HepG2 (cell line): ENCODE measurements around the gene GNPNAT1. TPM values are rescaled to one million over a fixed set of nuclear protein-coding genes. Genes with fewer than 3 reads are reported as not detected.

ENCODE experiments used
- ATAC-seq: fragments of 200-7000 bp; cut with Tn5 transposase; 3 replicates; pipeline ENCODE4 v1.9.1; 2020; ENCODE audit warnings: mild to moderate bottlenecking, moderate library complexity
- BruUV-seq: library from RNA; stranded (reverse); fragments of 400-500 nt; replicated peaks from 2 replicates; lab custom pipeline; 2021; lab: Mats Ljungman, UMichigan
- CTCF ChIA-PET: fragments of 300-600 bp; formaldehyde crosslinking; extraction: SDS; loops from one replicate; lab custom pipeline; 2021; ENCODE audit warnings: low total read pairs, inconsistent platforms, low intra/inter-chr PET ratio; lab: Yijun Ruan, JAX
- POLR2A ChIA-PET: fragments of 350-600 bp; sonication (Branson Sonifier 250); formaldehyde crosslinking; loops from one replicate; lab custom pipeline; 2020; ENCODE audit warnings: antibody characterized with exemption, inconsistent platforms; lab: Yijun Ruan, JAX
- DNase-seq: peaks from one replicate; pipeline ENCODE4 v3.0.0-alpha.2; 2015; ENCODE audit warnings: low spot score
- FAIRE-seq: peaks from 3 replicates; lab custom pipeline; 2011; peaks lifted over from hg19 to GRCh38; lab: Jason Lieb, UNC
- H2AFZ ChIP-seq: one replicate; pipeline ENCODE4 v1.6.1; 2011; ENCODE audit warnings: low read length, inconsistent platforms
- H3K27ac ChIP-seq: fragments of 300-600 bp; 3 replicates; pipeline ENCODE4 v1.8.0; 2011; ENCODE audit warnings: mixed run types, mild to moderate bottlenecking, mixed read lengths, low read length, inconsistent platforms; ENCODE audit not compliant: insufficient read depth; ENCODE audit errors: extremely low read length
- H3K27me3 ChIP-seq, 2 experiments: fragments of 200-600 bp in 1 of 2; 2 replicates in 1 of 2; 3 replicates in 1 of 2; pipeline versions ENCODE4 v1.6.0 to v1.8.0; 2011; ENCODE audit warnings: low read length in 2 of 2, mild to moderate bottlenecking in 2 of 2, moderate library complexity in 2 of 2, inconsistent platforms in 1 of 2; ENCODE audit not compliant: insufficient read depth in 2 of 2, control insufficient read depth in 1 of 2
- H3K36me3 ChIP-seq, 2 experiments: fragments of 200-600 bp in 1 of 2; replicated peaks in 1 of 2; 2 replicates in 1 of 2; 3 replicates in 1 of 2; pipeline versions ENCODE4 v1.5.1 to v1.8.0; 2011; ENCODE audit warnings: low read length in 2 of 2, inconsistent platforms in 1 of 2; ENCODE audit not compliant: insufficient read depth in 2 of 2, control insufficient read depth in 1 of 2
- H3K4me1 ChIP-seq: 2 replicates; pipeline ENCODE4 v1.5.1; 2012; ENCODE audit warnings: low read length, inconsistent platforms; ENCODE audit not compliant: insufficient read depth
- H3K4me2 ChIP-seq: 2 replicates; pipeline ENCODE4 v1.6.0; 2011; ENCODE audit warnings: low read depth, low read length, inconsistent platforms
- H3K4me3 ChIP-seq, 3 experiments: fragments of 200-600 bp in 1 of 3; sonication (generic), shearing (Covaris generic) in 1 of 3; replicated peaks in 1 of 3; 2 replicates each; pipeline ENCODE4 v1.5.1; 2011 to 2016; ENCODE audit warnings: low read length in 3 of 3, inconsistent platforms in 2 of 3, low read depth in 2 of 3, mild to moderate bottlenecking in 2 of 3, control low read depth in 1 of 3, mixed read lengths in 1 of 3; ENCODE audit not compliant: insufficient read depth in 1 of 3
- H3K79me2 ChIP-seq: one replicate; pipeline ENCODE4 v1.6.1; 2011; ENCODE audit warnings: low read length, inconsistent platforms; ENCODE audit not compliant: insufficient read depth
- H3K9ac ChIP-seq: 2 replicates; pipeline ENCODE4 v1.6.0; 2011; ENCODE audit warnings: mild to moderate bottlenecking, low read depth, low read length, inconsistent platforms; ENCODE audit not compliant: insufficient read depth
- H3K9me3 ChIP-seq: 2 replicates; pipeline ENCODE4 v1.5.1; 2012; ENCODE audit warnings: mild to moderate bottlenecking, low read length
- H4K20me1 ChIP-seq: 2 replicates; pipeline ENCODE4 v1.6.0; 2011; ENCODE audit warnings: inconsistent platforms, mild to moderate bottlenecking, low read length, moderate library complexity; ENCODE audit not compliant: insufficient read depth
- ATM ChIP-seq: fragments of 450-650 bp; IDR thresholded peaks from 2 replicates; pipeline ENCODE4 v1.7.1; 2017; ENCODE audit warnings: mild to moderate bottlenecking, borderline replicate concordance
- ETV5 ChIP-seq: IDR thresholded peaks from 2 replicates; pipeline ENCODE4 v1.6.1; 2018; ENCODE audit warnings: missing biosample characterization, missing genetic modification reagents, inconsistent platforms, borderline replicate concordance
- KDM6A ChIP-seq: IDR thresholded peaks from 2 replicates; pipeline ENCODE4 v1.6.1; 2016; ENCODE audit warnings: low read depth
- MAFK ChIP-seq, 2 experiments: IDR thresholded peaks in 1 of 2; conservative IDR thresholded peaks in 1 of 2; 2 replicates each; pipeline ENCODE4 v1.6.1; 2011; ENCODE audit warnings: improper control_type of control experiment in 2 of 2, low read length in 2 of 2
- NAIF1 ChIP-seq: sonication (generic); formaldehyde crosslinking; IDR thresholded peaks from 2 replicates; pipeline ENCODE4 v1.5.0; 2020; ENCODE audit warnings: mild to moderate bottlenecking, missing genetic modification reagents, borderline replicate concordance
- REPIN1 ChIP-seq: sonication (generic); formaldehyde crosslinking; IDR thresholded peaks from 2 replicates; pipeline ENCODE4 v1.8.0; 2022; ENCODE audit warnings: missing genetic modification reagents, low read depth, mild to moderate bottlenecking, borderline replicate concordance
- RFX3 ChIP-seq: IDR thresholded peaks from 2 replicates; pipeline ENCODE4 v1.6.1; 2016; ENCODE audit warnings: missing biosample characterization, missing genetic modification reagents
- WGBS: methylation state at CpG from one replicate; pipeline ENCODE4 v1.1.6; 2017; ENCODE audit warnings: low lambda C conversion rate; 5-methylcytosine and 5-hydroxymethylcytosine counted together
- in situ Hi-C: cut with HindIII; loops from 2 replicates; pipeline ENCODE4 v1.10.0; 2017; ENCODE audit warnings: low pct_unique_long_range_greater_than_20kb; ENCODE audit not compliant: extremely low pct_ligation_motif_present
- intact Hi-C: fragments of 100-400 bp; cut with micrococcal nuclease; formaldehyde crosslinking; loops from one replicate; pipeline ENCODE4 v1.10.0; 2022; ENCODE audit not compliant: unreplicated experiment
- polyA plus RNA-seq, 8 experiments: library from polyadenylated mRNA; depleted of rRNA in 3 of 8; stranded (reverse) in 7 of 8; unstranded in 1 of 8; fragments of >200 nt; fragmentation: Illumina TruSeq in 4 of 8; extraction: Trizol in 4 of 8; gene quantifications; 2 replicates each; pipeline versions ENCODE4 v1.2.1 to v1.2.3, GENCODE V29; 2011 to 2016; ENCODE audit warnings: low read depth in 4 of 8, missing spikeins in 1 of 8, mixed read lengths in 1 of 8; ENCODE audit not compliant: insufficient read depth in 1 of 8
- total RNA-seq, 5 experiments: library from RNA; depleted of rRNA; stranded (reverse); fragments of >200 nt; fragmentation: Illumina TruSeq; extraction: Trizol; gene quantifications; 2 replicates each; pipeline ENCODE4 v1.2.3, GENCODE V29; 2016; ENCODE audit warnings: low read depth in 1 of 5
- TF ChIP-seq, protein P1 (sequence below): sonication (generic); formaldehyde crosslinking; IDR thresholded peaks from 2 replicates; pipeline ENCODE4 v1.4.0; 2020; ENCODE audit warnings: mild to moderate bottlenecking, missing genetic modification reagents

Gene GNPNAT1
- total and polyA plus RNA-seq, 2 of the 13 experiments (the other 11 are each of a cell fraction or from before 2014, with no cell fraction given): 38.3 to 54.9 TPM

- in situ Hi-C loops (loop anchor here (5.0 kb wide), 1 partner anchor 138 kb away; no protein-coding TSS in a partner anchor), intact Hi-C loops (loop anchor here (5.0 kb wide), 1 partner anchor 483 kb away; no protein-coding TSS in a partner anchor)
These were observed 33.1 kb upstream of the GNPNAT1 start for GRCh38 chr14:52824462-52824861.

More at GRCh38 chr14:52824462-52824861, 33.1 kb upstream of the GNPNAT1 start:
- Histone ChIP-seq H3K27ac (no peak overlapping the region), H3K4me1 (peaks cover 67% of the 10 kb centered on the region), H3K4me3 (no peak overlapping the region), H3K9me3 (no peaks in the 10 kb centered on the region), H2AFZ (no peak overlapping the region), H3K4me2 (no peak overlapping the region), H3K27me3 (no peaks in the 10 kb centered on the region), H3K79me2 (no peaks in the 10 kb centered on the region), H3K9ac (no peak overlapping the region), H3K36me3 (no peaks in the 10 kb centered on the region), H4K20me1 (no peaks in the 10 kb centered on the region)
- DNase-seq: no peak
- ATAC-seq: no peak
- 86% methylated on average over 4 of the region's 4 CpGs for WGBS
- TF ChIP-seq ETV5 (no peak), REPIN1 (CRISPR knock-in tag) (no peak), MAFK (conservative IDR thresholded peaks at IDR 0.05 in 1 of 2, IDR thresholded peaks at IDR 0.05 in 1 of 2; ENCODE audit: low read length in 2 of 2) (peak; percentile 10 to 32; a peak in 1 of 4 replicates), KDM6A (CRISPR knock-in tag) (no peak), NAIF1 (no peak), ATM (no peak), RFX3 (CRISPR knock-in tag) (no peak)
- TF ChIP-seq, protein P1, sequence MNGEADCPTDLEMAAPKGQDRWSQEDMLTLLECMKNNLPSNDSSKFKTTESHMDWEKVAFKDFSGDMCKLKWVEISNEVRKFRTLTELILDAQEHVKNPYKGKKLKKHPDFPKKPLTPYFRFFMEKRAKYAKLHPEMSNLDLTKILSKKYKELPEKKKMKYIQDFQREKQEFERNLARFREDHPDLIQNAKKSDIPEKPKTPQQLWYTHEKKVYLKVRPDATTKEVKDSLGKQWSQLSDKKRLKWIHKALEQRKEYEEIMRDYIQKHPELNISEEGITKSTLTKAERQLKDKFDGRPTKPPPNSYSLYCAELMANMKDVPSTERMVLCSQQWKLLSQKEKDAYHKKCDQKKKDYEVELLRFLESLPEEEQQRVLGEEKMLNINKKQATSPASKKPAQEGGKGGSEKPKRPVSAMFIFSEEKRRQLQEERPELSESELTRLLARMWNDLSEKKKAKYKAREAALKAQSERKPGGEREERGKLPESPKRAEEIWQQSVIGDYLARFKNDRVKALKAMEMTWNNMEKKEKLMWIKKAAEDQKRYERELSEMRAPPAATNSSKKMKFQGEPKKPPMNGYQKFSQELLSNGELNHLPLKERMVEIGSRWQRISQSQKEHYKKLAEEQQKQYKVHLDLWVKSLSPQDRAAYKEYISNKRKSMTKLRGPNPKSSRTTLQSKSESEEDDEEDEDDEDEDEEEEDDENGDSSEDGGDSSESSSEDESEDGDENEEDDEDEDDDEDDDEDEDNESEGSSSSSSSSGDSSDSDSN (CRISPR knock-in tag): no peak
- no peak for FAIRE-seq
- CTCF ChIA-PET: interaction anchor here (2.4 kb wide), 1 partner anchor 17 kb away, joined by 5 read pairs; no protein-coding TSS in a partner anchor
- BruUV-seq: no TSS peak
- POLR2A ChIA-PET: interaction anchor here (1.8 kb wide), 1 partner anchor 127 kb away, joined by 3 read pairs; the partner anchor contains the start of gene FERMT2
